Testis (tissue), 2 donors: ENCODE measurements around the gene LPIN1.

Source experiments
- CTCF ChIP-seq, 3 experiments: fragments of 450-650 bp in 2 of 3; fragments of 200-600 bp in 1 of 3; sonication (generic) in 1 of 3; IDR thresholded peaks; one replicate each; pipeline ENCODE4 v1.5.1; 2016 to 2019; ENCODE audit warnings: antibody characterized with exemption in 3 of 3, mild to moderate bottlenecking in 2 of 3, moderate library complexity in 1 of 3
- POLR2A ChIP-seq: fragments of 450-650 bp; IDR thresholded peaks from one replicate; pipeline ENCODE4 v1.6.1; 2017; ENCODE audit warnings: antibody characterized with exemption, mild to moderate bottlenecking, moderate library complexity

GRCh38 chr2:11808016-11808400, 61.6 kb downstream of the LPIN1 start:
- TF ChIP-seq CTCF (IDR thresholded peaks at IDR 0.05) = no peak
- TF ChIP-seq POLR2A = no peak
